DMS153 treated with DMSO at 0.1 percent for 48 hours (cell line): Measurements from ENCODE around the gene USP21.

Experiments used
- DNase-seq: peaks from one replicate; lab custom pipeline; 2025; ENCODE audit not compliant: unreplicated experiment; lab: John Stamatoyannopoulos, UW

The USP21 gene

DNA sequence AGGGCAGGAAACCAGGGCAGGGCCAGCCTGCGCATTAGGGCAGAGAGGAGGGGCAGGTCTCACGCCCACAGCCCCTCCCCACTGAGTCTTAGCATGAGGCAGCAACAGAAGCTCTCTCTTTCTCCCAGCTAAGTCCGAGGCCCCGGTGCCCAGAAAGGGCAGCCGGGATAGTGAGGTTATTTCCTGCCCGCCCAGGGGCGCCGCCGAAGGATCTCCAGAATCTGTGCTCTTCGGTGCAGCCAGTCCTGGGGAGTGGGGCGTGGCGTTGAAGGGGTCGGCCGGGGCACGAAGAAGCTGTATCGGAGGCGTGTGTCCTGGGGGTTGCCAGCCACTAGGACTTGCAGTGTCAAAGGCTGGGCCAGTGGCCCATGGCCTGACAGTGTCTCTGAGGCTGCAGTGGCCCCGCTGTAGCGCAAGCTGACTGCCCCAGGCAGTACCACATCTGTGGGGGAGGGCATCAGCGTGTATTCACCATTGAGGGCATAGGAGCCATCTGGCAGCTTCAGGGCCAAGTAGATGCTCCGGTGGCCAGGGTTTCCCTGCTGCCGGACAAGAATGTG lies 31.7 kb downstream of the USP21 start:
- no peak for DNase-seq

DNA sequence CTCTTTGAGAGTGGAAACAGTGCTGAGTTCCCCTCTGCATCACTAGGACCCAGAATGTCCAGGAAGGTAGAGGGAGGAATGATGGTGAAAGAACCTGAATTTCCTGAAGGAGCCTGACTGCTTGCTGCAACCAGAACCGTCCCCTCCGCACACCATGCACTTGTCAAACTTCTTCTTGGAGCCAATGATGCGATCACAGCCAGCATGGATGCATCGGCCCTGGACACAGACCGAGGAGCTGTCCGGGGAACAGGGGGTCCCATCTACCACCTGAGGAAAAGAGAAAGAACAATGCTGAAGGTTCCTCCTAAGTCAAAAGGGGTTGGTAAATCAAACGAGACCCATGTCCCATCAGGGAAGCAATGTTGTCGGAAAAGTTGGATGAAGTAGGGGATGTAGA lies 32.7 kb downstream of the USP21 start:
- DNase-seq, result no peak

DNA sequence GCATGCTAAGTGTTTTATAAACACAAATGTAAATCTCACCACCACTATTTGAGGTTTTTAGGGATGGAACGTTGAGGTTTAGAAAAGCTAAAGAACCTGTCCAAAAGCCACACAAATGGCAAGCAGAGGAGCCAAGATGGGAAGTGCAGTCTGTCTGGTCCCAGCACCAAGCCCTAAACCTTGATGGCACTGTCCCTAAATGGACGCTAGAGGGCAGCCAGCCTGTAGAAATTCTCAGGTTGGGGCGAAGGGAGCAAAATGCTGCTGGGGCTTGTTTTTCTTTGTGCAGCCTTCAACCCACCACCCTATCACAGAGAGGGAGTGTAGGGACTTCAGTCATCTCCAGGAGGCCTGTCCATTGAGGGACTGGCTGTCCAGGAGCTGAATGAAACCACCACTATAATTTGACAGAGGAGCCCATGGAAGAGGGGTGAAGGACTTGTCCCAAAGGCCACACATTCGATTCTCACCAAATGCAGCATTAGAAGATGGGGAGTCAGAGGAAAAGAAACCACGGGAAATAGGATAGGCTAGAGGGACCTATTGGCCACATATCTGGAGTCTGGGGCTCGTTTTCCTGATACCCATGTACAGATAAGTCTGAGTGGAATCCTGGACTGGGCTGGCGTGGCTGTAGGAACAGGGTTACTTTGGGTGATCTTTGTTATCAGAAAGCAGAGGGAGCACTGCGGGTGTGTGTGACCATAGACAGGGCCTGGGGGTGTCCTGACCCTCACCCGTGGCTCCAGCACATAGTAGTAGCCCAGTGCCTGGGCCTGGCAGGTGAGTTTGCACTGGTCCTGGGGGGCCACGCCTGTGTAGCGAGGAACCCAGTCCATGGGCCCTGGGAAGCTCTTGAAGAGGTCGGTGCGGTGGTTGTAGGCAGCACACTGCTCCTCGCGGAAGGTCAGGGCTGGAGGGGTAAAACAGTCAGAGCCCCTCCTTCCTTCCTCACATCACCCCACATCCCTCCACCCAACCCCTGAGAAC lies 33.5 kb downstream of the USP21 start:
- peak; percentile 81 for DNase-seq

DNA sequence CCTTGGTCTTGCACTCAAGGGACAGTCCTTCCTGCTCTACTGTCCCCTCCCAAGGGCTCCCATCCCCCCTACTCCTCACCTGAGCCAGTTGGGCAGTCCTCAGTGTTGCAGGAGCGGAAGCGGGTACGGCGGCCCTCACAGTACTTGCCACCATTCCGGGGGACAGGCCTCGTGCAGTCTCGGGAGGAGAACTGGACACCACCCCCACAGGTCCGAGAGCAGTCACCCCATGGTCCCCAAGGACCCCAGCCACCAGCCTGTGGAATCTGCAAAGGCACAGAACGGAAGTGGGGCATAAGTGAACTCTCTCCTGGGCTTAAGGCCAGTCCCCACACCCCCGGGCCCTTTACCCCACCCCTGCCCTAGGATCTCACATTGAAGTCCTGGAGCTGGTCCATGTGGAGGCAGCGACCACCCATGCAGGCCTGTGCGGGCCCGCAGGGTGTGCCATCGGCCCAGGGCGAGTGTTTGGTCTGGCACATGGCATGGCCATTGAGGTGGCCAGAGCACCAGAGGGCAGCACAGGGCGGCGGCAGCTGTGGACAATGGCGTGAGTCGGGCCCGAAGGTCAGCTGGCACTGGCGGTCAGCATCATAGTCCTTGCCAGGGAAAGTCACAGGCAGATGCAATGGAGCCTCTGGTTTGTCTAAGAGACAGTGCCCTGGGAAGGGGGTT lies 34.4 kb downstream of the USP21 start:
- DNase-seq, result no peak

DNA sequence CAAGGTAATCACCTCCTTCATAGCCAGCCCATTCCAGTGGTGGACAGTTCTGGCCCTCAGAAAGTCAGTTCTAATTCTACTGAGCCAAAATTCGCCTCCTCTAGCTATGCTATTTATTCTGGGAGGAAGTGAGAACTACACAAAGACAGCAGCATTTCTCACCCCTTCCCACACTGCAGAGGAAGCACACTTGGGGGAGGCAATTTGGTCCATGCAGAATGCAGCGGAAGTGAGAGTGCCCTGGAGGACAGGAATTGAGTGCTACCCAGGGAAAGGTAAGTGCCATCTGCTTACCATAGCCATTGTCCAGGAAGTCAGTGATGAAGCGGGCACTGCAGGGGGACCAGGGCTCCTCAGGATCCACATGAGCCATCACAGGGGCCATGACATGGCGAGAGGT lies 35.9 kb downstream of the USP21 start:
- DNase-seq, result no peak

DNA sequence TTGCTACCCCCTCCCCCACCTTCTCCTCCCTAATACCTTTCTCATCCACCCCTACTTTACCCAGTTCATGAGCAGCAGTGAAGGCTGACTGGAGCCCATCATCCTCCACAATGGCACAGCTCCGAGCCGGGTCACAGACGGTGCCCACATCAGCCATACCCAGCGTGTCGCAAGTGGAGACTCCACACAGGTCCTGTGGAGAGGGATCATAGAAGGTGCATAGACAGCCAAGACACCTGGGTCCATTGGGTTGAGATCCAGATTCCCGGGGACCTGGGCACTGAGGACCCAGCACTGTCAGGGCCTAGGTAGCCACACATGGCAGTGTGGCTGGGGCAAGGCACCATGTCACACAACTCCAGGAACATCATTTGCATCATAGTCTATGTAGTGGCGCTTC lies 36.8 kb downstream of the USP21 start:
- DNase-seq, result no peak

DNA sequence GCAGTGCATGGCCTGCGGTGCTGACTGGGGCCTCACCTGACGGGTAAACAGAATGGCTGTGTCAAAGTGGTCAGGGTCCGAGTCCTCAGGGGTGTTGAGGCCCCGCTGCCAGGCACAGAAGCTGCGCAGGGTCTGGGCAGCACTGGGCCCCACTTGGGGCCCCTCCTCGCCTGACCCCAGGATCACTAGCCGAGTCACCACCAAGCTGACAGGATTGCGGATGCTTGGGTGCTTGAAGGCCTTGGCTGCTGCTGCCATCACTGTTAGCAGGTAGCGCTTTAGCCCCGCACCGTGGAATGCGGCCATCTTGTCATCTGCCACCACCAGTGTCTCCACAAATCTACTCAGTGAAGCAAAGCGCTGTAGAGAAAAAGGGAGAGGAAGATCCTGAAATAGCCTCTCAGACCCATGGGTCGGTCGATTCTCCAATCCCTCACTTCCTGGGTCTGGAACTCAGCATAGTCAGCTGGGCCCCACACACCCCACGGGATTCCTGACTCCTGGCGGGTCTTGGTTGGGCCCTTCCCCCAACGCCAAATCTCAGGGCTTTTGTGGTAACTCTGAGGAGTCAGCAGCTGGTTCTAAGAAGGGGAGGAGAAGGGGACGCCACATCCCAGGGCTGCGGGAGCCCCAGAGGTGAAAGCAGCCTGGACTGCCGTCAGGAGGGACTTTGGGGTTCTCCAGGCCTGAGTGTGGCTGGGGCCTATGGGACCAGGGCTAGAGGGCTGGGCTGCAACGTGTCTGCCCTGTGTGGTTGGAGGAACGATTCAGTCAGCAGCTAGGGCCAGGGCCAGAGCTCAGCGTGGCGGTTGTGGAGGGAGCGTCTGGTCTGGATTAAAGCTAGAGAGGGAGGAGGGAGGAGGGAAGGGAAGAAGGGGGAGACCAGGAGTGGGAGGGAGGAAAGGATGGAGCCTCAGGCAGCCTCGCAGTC lies 37.5 kb downstream of the USP21 start:
- DNase-seq, result no peak

DNA sequence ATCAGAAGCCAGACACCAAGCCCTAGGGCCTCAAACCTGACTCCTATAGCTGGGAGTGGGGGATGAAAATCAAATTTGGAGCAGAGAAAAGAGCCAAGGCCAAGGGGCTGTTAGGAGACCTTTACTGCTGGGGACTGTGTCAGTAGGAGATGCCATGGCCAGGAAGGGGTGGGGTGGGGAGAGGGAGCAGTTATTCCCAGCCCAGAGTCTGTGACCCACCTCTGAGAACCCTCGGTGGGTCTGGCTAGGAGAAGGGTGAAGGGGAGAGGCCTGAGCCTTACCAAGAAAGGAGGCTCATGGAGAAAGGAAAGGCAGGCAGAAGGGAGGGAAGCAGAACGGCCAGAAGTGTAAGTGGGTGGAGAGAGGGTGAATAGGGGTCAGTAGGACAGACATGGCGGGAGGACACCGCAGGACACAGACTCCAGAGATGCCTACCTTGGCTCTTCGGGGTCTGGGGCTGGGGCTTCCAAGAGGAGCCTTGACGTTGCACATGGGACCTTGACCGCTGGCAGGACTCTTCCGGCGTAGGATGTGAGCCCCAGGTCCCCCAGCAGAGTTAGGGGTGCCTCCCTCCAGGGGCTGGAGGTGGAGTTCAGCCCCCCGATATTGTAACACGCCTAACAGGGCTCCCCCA lies 38.4 kb downstream of the USP21 start:
- DNase-seq, result no peak

DNA sequence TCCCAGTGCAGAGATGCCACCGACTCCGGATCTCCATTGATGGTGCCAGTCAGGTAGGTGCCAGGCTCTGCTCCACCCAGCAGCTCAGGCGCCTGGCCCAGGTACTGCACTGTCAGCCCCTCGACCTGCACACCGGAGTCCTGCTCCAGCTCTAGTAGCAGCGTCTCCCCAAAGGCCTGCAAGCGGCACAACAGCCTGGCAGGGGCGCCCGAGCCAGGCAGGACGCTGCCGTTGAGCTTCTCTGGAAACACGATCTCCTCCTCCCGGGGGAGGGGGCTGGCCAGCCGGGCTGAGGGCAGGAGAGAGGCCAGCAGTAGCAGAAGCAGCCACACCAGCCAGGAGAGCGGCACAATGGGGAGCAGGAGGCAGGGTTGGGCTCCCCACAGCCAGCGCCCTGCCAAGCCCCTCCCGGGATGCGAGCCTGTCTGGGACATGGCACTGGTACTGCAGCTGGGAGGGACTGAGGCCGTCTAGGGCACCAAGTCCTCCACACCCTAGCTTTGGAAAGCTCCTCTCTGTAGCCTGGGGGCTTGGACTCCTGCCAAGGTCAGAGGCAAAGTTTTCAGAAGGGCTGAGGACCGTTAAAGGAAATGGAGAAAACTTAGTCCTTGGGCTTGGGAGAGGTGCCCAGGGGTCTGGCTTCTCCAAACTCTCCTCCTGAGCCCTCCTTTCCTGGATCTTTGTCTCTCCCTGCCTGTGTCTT lies 39.0 kb downstream of the USP21 start:
- peak; percentile 28 for DNase-seq

DNA sequence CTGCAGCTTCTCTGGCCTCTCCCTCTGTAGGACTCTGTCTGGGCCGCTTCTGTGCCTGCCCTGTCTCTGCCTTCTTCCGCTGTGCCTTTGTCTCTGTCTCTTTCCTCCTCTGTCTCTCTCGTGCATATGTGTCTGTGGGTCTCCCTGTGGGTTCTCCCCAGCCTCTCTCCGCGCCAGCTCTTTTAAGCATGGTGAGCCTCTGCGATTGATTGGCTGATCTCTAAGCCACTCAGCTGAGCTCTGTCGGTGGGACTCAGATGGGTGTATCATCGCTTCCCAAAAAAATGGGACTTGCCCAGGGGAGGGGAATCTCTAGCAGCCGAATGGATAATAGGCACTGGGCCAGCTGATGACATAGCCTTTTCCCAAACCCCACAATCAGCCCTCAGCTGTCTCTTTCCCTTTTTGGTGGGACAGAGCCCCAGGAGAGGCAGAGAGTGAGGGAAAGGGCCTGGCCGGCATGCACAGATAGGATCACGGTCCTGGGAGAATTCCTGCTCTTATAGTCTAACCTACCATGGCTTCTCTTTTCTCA lies 39.7 kb downstream of the USP21 start, which contains the start of gene ADAMTS4:
Gene ADAMTS4 (minus strand): TSS at position 158 of the 535 bp plus-strand sequence. CDS start 427 bp downstream, outside the sequence.
- DNase-seq, result no peak

DNA sequence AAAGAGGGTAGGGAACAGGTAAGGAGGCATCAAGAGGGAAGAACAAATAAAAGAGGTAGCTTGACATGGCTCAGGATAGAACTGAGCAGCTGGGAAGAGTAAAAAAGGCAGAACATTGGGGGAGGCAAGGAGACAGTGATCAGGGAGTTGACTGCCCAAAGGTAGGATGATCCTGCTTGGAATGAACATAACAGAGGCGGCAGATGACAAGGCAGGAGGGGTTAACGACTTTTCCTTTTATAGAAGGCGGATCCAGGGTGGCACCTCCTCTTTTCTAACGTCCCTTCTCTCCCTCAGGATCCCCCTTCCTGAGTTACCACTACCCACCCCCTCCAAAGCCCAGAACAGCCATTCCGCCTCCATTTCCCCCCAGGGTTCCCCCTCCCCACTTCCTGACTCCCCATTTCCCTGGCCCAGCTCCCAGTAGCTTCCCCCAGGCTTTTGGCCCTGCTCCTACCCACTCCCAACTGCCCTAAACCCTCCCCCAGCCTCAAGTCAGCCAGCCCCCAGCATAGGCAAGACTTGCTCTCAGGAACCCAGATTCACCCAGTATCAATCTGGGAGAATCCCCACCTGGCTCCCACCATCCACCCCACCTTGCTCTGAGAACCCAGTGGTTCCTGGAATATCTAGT lies 40.3 kb downstream of the USP21 start:
- no peak for DNase-seq

DNA sequence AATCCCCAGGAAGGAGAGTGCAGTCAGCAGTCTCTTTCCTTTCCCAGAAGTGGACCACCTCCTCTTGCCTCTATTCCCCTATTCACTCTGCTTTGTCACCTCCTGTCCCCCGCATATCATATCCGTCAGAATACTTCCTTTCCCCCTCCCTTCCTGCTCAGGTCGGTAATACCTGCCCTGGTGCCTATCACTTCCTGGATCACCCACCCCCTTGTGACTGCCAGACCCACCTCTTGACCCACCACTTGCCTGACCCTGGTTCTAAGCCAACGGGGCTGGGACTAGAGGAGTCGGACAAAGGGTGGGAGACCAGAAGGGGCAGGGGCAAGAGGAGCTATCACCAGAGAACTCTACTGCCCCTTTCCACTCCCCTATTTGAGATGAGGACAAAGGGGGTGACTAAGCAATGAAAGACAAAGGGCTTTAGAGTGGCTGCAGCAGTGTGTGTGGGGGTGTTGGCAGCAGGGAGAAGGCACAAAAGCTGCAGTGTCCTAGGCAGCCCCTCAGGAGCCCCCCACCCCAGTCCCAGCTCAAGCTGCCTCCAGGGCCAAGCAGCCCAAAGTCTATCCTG lies 41.2 kb downstream of the USP21 start:
- no peak for DNase-seq

DNA sequence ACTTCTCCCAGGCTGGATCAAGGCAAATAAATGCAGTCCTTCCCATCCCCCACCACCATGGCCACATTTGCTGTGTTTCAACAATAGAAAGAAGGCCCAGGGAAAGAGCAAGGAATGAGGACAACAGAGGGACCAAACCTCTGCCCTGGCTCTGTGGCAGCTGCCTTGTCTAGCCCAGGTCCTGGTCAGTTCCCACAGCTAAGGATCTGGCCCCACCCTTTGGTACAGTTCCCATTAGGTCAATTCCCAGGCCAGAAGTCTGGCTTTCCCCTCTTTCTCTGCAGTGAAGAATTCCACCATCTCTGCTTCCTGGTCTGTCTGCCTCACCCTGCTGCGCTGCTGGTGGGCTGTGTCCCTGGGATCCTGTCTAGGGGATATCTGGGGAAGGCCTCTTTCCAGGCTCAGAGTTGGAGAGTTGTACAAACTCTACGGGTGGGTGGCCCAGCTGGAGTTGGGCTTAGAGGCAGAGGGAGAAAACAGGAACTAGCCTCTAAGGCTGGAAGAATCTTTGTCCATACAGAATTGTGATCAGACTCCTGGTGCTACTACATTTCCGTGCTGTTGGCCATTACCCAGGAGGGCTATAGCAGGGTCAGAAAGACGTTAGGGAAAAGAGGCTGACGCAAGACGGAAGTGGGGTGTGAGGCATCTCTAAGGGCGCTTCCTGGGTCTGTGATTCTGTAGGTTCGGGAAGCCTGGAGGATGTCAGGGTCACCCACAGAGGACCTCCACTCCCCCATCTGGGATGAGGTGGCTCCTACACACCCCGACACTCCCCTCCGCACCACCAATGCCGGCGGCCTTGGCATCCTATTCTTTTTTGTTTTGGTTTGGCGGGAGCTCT lies 41.9 kb downstream of the USP21 start:
- no peak for DNase-seq

DNA sequence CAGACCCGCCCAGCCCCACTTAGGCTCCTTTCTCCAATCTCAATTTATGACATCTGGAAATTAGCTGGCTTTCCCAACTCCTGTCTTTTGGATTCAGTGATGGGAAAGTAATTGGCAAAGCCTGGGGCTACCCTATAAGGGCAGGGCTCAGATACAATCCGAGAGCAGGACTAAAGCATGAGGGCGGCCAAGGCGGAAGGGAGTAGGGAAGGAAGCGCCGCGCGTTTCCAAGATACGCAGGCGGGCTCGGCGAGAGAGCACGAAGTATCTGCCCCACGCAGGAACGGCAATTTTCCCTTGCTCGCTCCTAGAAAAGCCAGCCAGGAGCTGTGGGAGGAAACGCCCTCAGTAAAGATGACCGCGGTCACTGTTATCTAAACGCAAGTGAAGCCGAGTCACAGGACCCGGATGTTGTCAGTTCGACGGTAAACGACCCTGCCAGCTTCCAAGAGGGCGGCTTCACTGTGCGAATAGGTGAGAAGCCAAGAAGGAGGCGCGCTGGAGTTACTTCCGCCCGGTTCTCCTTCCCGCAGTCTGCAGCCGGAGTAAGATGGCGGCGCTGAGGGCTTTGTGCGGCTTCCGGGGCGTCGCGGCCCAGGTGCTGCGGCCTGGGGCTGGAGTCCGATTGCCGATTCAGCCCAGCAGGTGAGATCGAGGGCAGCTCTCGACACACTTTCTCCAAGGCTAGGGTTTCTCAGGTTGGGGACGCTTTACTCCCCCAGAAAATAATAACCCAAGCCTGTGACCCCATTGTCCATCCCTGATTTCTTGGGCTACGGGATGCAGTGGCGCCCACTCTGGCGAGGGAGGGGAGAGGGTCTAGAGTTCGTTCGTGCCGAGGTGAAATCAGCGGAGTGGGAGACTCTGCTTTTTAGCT lies 42.8 kb downstream of the USP21 start, which contains the start of gene NDUFS2:
Gene NDUFS2 (plus strand): TSS at position 532 of the 877 bp plus-strand sequence. CDS start 19 bp downstream, at position 551.
- DNase-seq, result peak; percentile 100

DNA sequence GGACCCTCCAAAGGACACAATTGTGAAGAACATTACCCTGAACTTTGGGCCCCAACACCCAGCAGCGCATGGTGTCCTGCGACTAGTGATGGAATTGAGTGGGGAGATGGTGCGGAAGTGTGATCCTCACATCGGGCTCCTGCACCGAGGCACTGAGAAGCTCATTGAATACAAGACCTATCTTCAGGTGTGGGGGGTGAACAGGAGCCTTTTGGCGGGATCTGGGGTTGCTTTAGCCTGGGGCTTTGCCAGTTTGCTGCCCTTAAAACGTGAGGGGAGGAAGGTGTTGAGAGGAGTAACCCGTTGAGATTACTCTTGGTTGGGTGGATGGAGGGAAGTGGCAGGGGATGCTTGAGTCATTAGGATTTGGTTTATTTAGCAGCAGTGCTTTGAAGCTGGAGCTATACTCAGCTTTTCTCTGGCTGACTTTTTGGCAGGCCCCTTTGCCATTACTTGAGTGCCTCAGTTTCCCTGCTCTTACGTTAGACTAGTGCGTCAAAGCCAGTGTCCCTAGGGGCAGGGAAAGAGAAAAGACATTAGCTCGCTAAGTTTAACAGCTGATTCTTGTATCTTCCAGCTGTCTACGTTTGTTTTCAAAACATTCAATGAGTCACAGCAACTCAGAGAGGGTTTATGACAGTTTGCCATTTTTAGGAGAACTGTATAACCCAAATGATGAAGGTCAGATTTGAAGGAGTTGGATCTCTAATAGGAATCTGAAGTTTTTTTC lies 47.3 kb downstream of the USP21 start:
- DNase-seq, result no peak

DNA sequence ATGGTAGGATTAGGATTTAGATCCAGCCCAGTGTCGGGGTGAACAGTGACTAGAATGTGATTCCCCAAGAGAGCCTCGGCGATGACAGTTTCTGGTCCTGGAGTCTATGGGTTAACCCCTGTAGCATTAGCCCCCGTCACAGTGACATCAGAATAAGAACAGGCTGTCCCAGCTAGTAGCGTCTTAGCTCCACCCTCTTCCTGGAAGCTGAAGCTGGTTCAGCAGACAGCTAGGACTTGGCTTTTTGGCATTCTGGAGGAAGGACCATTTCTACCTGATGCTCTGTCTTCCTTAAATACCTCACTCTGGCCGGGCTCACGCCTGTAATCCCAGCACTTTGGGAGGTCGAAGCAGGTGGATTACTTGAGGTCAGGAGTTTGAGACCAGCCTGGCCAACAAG lies 47.9 kb downstream of the USP21 start:
- DNase-seq, result no peak
